NT2/D1 (cell line): ENCODE results near the gene POPDC2.

Experiments
- SUZ12 ChIP-seq: IDR thresholded peaks from 2 replicates; pipeline ENCODE4 v1.6.1; 2011; ENCODE audit not compliant: insufficient read length, insufficient read depth; ENCODE audit errors: extremely low read depth
- YY1 ChIP-seq: IDR thresholded peaks from 2 replicates; pipeline ENCODE4 v1.6.1; 2011; ENCODE audit not compliant: insufficient read length, insufficient read depth
- ZNF274 ChIP-seq: IDR thresholded peaks from 2 replicates; pipeline ENCODE4 v1.6.1; 2011; ENCODE audit warnings: mild to moderate bottlenecking, low read depth, low read length

- TF ChIP-seq ZNF274 (no peak), SUZ12 (no peak), YY1 (no peak)
Measured at GRCh38 chr3:119613872-119614271, 46.5 kb downstream of the POPDC2 start.
